Upper lobe of right lung (tissue), 1 donor: ENCODE measurements around the gene PPP4C. TPM values are rescaled to one million over a fixed set of nuclear protein-coding genes. Genes with fewer than 3 reads are reported as not detected.
A peak's percentile ranks its signal among the peaks of the same experiment; 100 is the strongest.

Experiments used
- ATAC-seq: fragments of 200-7000 bp; cut with Tn5 transposase; one replicate; pipeline ENCODE4 v1.9.1; 2020; ENCODE audit warnings: mild to moderate bottlenecking, moderate library complexity
- DNase-seq: peaks from one replicate; pipeline ENCODE4 v3.0.0-alpha.2; 2020
- H3K27ac ChIP-seq: fragments of 200-600 bp; one replicate; pipeline ENCODE4 v1.8.0; 2022
- H3K27me3 ChIP-seq: fragments of 200-600 bp; one replicate; pipeline ENCODE4 v1.8.0; 2022; ENCODE audit warnings: mild to moderate bottlenecking
- H3K36me3 ChIP-seq: fragments of 200-600 bp; one replicate; pipeline ENCODE4 v1.8.0; 2022
- H3K4me1 ChIP-seq: fragments of 200-600 bp; one replicate; pipeline ENCODE4 v1.8.0; 2022
- H3K4me3 ChIP-seq: fragments of 200-600 bp; one replicate; pipeline ENCODE4 v1.8.0; 2022; ENCODE audit warnings: mild to moderate bottlenecking
- H3K9me3 ChIP-seq: fragments of 200-600 bp; one replicate; pipeline ENCODE4 v1.8.0; 2022
- intact Hi-C: fragments of 100-400 bp; cut with DNase I; formaldehyde crosslinking; loops from one replicate; pipeline ENCODE4 v1.11.0; 2022
- total RNA-seq: library from RNA; stranded (reverse); fragmentation: NEBNext Ultra II Directional; extraction: Animal tissue kit (Norgen Biotek cat#: 25700); gene quantifications from one replicate; pipeline ENCODE4 v1.2.1, GENCODE V29; 2021
- TF ChIP-seq, protein P1 (sequence below): fragments of 200-600 bp; IDR thresholded peaks from one replicate; pipeline ENCODE4 v1.8.0; 2022; ENCODE audit warnings: antibody characterized with exemption
- donor health status: DM: no; HTN: yes; CAD: no; lungs with severe emphysema.

The PPP4C gene
- total RNA-seq, 1 donor from 2014 or later, result 74.2 TPM

DNA sequence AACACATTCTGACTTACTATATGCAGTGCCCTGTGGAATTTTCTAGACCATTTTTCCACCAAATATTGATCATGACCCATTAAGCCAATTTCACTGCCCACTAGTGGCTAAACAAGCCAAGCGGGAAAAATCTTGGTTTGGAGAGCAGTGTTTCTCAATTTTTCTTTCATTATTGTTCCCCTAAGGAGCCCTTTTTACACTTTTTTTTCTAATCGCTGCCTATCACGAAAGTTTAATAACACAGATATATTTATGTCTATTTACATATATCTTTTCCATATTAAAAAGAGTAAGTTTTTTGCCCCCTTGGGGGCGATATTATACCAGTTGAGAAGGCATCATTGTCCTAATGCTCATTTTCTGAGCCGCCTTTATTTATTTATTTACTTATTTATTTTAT, 34.0 kb upstream of the PPP4C start:
- Histone ChIP-seq H3K36me3 (no peaks in the 10 kb centered on the region), H3K27me3 (no peaks in the 10 kb centered on the region), H3K4me3 (no peak overlapping the region), H3K27ac (no peak overlapping the region), H3K9me3 (no peaks in the 10 kb centered on the region), H3K4me1 (no peaks in the 10 kb centered on the region)
- DNase-seq (no peak), ATAC-seq (no peak)
- TF ChIP-seq, protein P1, sequence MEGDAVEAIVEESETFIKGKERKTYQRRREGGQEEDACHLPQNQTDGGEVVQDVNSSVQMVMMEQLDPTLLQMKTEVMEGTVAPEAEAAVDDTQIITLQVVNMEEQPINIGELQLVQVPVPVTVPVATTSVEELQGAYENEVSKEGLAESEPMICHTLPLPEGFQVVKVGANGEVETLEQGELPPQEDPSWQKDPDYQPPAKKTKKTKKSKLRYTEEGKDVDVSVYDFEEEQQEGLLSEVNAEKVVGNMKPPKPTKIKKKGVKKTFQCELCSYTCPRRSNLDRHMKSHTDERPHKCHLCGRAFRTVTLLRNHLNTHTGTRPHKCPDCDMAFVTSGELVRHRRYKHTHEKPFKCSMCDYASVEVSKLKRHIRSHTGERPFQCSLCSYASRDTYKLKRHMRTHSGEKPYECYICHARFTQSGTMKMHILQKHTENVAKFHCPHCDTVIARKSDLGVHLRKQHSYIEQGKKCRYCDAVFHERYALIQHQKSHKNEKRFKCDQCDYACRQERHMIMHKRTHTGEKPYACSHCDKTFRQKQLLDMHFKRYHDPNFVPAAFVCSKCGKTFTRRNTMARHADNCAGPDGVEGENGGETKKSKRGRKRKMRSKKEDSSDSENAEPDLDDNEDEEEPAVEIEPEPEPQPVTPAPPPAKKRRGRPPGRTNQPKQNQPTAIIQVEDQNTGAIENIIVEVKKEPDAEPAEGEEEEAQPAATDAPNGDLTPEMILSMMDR, result peak; percentile 46
- intact Hi-C loops, result no loop called here

GRCh38 chr16:30046178-30046577, 29.6 kb upstream of the PPP4C start:
- TF ChIP-seq, protein P1, result no peak
- intact Hi-C loops, result no loop called here
- H3K9me3 ChIP-seq, result no peaks in the 10 kb centered on the region
- DNase-seq, result no peak
- H3K27me3 ChIP-seq, result no peaks in the 10 kb centered on the region
- H3K4me3 ChIP-seq, result no peak overlapping the region
- H3K27ac ChIP-seq, result no peak overlapping the region
- H3K4me1 ChIP-seq, result no peaks in the 10 kb centered on the region
- ATAC-seq, result no peak
- H3K36me3 ChIP-seq, result no peaks in the 10 kb centered on the region

DNA sequence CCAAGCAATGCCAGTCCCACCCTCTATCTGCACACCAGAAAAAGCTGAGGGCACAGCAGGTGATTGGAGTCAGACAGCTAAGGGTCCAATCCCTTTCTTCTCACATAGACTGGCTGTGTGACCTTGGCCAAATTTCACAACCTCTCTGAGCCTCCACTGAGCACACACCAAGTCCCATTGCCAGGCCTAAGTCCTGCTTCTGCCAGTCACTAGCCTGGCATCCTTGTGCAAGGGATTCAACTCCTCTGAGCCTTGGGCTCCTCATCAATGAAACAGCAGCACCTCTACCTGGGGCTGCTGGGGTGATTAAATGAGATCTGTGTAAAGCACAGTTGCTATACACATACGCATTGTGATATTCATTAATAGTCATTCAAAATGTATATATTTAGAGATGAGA, 29.2 kb upstream of the PPP4C start:
- Histone ChIP-seq H3K27ac (no peak overlapping the region), H3K27me3 (no peaks in the 10 kb centered on the region), H3K4me3 (no peak overlapping the region), H3K4me1 (no peaks in the 10 kb centered on the region), H3K36me3 (no peaks in the 10 kb centered on the region), H3K9me3 (no peaks in the 10 kb centered on the region)
- DNase-seq, result no peak
- TF ChIP-seq, protein P1, result no peak
- no peak for ATAC-seq
- intact Hi-C loops, result no loop called here

DNA sequence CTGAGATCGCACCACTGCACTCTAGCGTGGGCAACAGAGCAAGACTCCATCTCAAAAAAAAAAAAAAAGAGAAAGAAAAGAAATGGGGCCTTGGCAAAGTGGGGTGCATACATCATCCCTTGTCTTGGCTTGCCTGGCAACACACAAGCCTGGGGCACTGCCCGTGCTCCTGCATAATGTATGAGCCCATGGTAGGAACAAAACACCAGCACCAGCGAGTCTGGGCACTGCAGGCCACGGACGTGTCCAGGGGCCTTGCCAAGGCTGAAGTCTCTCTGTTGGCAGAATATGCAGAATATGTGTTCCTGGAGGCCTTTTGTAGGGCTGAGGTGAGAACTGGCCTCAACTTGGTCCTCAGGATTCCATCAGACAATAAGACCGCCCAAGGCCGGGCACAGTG, 25.9 kb upstream of the PPP4C start:
- H3K27me3 ChIP-seq, result no peaks in the 10 kb centered on the region
- peaks cover 8% of the 10 kb centered on the region for H3K4me1 ChIP-seq
- no peak overlapping the region for H3K4me3 ChIP-seq
- ATAC-seq (no peak), DNase-seq (no peak)
- intact Hi-C loops, result no loop called here
- TF ChIP-seq, protein P1, result no peak
- H3K27ac ChIP-seq, result no peak overlapping the region
- no peaks in the 10 kb centered on the region for H3K9me3 ChIP-seq
- H3K36me3 ChIP-seq, result no peaks in the 10 kb centered on the region

DNA sequence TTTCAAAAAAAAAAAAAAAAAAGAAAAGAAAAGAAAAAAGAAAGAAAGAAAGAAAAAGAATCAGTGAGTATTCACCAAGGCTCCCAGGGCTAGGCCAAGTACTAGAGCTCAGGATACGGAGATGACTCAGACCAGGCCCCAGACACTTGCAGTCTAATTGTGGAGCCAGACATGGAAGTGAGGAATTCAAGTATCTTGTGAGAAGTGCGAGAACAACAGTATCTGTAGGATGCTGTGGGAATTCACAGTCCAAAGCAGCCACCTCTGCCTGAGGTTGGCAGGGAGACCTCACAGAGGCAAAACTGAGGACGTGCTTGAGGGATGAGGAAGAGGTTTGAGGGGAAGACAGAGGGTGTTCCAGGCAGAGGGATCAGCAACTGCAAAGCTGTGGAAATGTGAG, 24.3 kb upstream of the PPP4C start:
- Histone ChIP-seq H3K36me3 (no peaks in the 10 kb centered on the region), H3K4me3 (no peak overlapping the region), H3K9me3 (no peaks in the 10 kb centered on the region), H3K27ac (no peak overlapping the region), H3K4me1 (peaks cover 8% of the 10 kb centered on the region), H3K27me3 (no peaks in the 10 kb centered on the region)
- intact Hi-C loops, result no loop called here
- DNase-seq (no peak), ATAC-seq (no peak)
- TF ChIP-seq, protein P1, result no peak

DNA sequence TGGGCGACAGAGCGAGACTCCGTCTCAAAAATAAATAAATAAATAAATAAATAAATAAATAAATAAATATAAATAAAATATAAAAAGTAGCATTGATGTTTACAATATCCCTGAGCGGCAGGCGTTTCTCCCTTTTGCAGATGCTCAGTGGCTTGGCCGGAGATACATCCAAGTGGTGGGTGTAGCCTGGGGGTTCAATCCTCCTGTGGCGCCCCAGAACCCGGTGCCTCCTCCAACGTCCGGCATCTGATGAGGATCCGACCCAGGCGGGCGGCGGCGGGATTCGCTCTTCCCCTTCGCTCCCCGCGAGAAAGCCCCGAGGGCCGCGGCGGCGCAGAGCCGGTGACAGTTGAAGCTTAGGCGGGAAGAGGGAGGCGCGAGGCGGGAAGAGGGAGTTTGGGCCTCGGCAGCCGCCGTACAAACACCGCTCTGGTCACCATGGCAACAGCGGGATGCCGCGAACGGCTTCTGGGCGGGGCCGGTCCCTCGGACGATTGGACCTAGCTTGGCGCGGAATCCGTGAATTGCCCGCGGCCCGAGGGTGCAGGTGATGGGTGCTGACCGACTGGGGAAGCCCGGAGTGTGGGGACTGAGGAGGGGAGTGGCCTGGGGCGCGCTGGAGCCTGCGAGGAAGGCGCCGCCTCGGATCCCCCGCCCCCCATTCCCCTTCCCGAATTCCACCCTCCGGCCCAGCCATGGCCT, 23.0 kb upstream of the PPP4C start:
- peaks cover 8% of the 10 kb centered on the region for H3K4me1 ChIP-seq
- peak overlapping the region; percentile 72 for H3K4me3 ChIP-seq
- peak overlapping the region; percentile 49 for H3K27ac ChIP-seq
- ATAC-seq, result peak; percentile 97
- no peaks in the 10 kb centered on the region for H3K36me3 ChIP-seq
- intact Hi-C loops, result no loop called here
- TF ChIP-seq, protein P1, result no peak
- H3K27me3 ChIP-seq, result no peaks in the 10 kb centered on the region
- no peaks in the 10 kb centered on the region for H3K9me3 ChIP-seq
- peak; percentile 97 for DNase-seq
